MM.1S (cell line): Measurements from ENCODE around the gene EMX2.

Experiments
- DNase-seq: peaks from one replicate; pipeline ENCODE4 v3.0.0-alpha.2; 2015
- H2AFZ ChIP-seq: fragments of 300-600 bp; sonication (generic); 2 replicates; pipeline ENCODE4 v1.6.0; 2016; ENCODE audit warnings: antibody characterized with exemption, low read length
- H3F3A ChIP-seq: fragments of 300-600 bp; sonication (generic); 2 replicates; pipeline ENCODE4 v1.6.1; 2016; ENCODE audit warnings: mild to moderate bottlenecking, antibody characterized with exemption, low read length, moderate library complexity, mixed read lengths; ENCODE audit not compliant: insufficient read depth
- H3K27ac ChIP-seq: fragments of 300-600 bp; sonication (generic); 2 replicates; pipeline ENCODE4 v1.5.1; 2016; ENCODE audit warnings: mild to moderate bottlenecking, low read length
- H3K27me3 ChIP-seq: fragments of 300-600 bp; sonication (generic); replicated peaks from 2 replicates; pipeline ENCODE4 v1.6.0; 2016; ENCODE audit warnings: low read length; ENCODE audit not compliant: insufficient read depth
- H3K36me3 ChIP-seq: fragments of 300-600 bp; sonication (generic); replicated peaks from 2 replicates; pipeline ENCODE4 v1.6.1; 2016; ENCODE audit warnings: mild to moderate bottlenecking, low read length, mixed read lengths; ENCODE audit not compliant: insufficient read depth
- H3K4me1 ChIP-seq: fragments of 300-600 bp; sonication (generic); 2 replicates; pipeline ENCODE4 v1.6.1; 2016; ENCODE audit warnings: low read length, mixed read lengths
- H3K4me2 ChIP-seq: fragments of 300-600 bp; sonication (generic); 2 replicates; pipeline ENCODE4 v1.6.0; 2016; ENCODE audit warnings: low read depth, low read length
- H3K4me3 ChIP-seq: fragments of 300-600 bp; sonication (generic); 2 replicates; pipeline ENCODE4 v1.5.1; 2016; ENCODE audit warnings: low read length, mixed read lengths
- H3K79me2 ChIP-seq: fragments of 300-600 bp; sonication (generic); 2 replicates; pipeline ENCODE4 v1.6.1; 2016; ENCODE audit warnings: mixed run types, low read length, mixed read lengths
- H3K9ac ChIP-seq: fragments of 300-600 bp; sonication (generic); 2 replicates; pipeline ENCODE4 v1.6.1; 2016; ENCODE audit warnings: low read length, mixed read lengths
- H3K9me2 ChIP-seq: fragments of 300-600 bp; sonication (generic); replicated peaks from 2 replicates; pipeline ENCODE4 v1.6.1; 2016; ENCODE audit warnings: mild to moderate bottlenecking, low read length, mixed read lengths; ENCODE audit not compliant: insufficient read depth
- H3K9me3 ChIP-seq: fragments of 300-600 bp; sonication (generic); replicated peaks from 2 replicates; pipeline ENCODE4 v1.6.1; 2016; ENCODE audit warnings: mild to moderate bottlenecking, low read length, mixed read lengths; ENCODE audit not compliant: insufficient read depth
- H4K20me1 ChIP-seq: fragments of 300-600 bp; sonication (generic); 2 replicates; pipeline ENCODE4 v1.6.1; 2016; ENCODE audit warnings: mild to moderate bottlenecking, low read length, moderate library complexity, mixed read lengths; ENCODE audit not compliant: insufficient read depth
- EZH2 ChIP-seq: fragments of 300-600 bp; sonication (generic); optimal IDR thresholded peaks from 2 replicates; pipeline ENCODE3; 2017; ENCODE audit warnings: low read depth, mild to moderate bottlenecking, antibody characterized with exemption, low read length, mixed read lengths
- EZH2phosphoT487 ChIP-seq: fragments of 300-600 bp; sonication (generic); IDR thresholded peaks from 2 replicates; pipeline ENCODE4 v1.6.1; 2018; ENCODE audit warnings: antibody characterized with exemption, low read length
- TF ChIP-seq, protein P1 (sequence below): fragments of 300-600 bp; sonication (generic); IDR thresholded peaks from 2 replicates; pipeline ENCODE4 v1.5.1; 2016; ENCODE audit warnings: antibody characterized with exemption, low read length, mixed read lengths

Gene EMX2

GRCh38 chr10:117537904-117538524, 4.5 kb upstream of the EMX2 start:
- H3K4me2 ChIP-seq, result peak overlapping the region; percentile 76
- no peaks in the 10 kb centered on the region for H3K9me3 ChIP-seq
- H3K27me3 ChIP-seq, result peaks cover 22% of the 10 kb centered on the region
- no peak for DNase-seq
- no peaks in the 10 kb centered on the region for H3K36me3 ChIP-seq
- TF ChIP-seq EZH2 (no peak), EZH2phosphoT487 (no peak)
- TF ChIP-seq, protein P1, sequence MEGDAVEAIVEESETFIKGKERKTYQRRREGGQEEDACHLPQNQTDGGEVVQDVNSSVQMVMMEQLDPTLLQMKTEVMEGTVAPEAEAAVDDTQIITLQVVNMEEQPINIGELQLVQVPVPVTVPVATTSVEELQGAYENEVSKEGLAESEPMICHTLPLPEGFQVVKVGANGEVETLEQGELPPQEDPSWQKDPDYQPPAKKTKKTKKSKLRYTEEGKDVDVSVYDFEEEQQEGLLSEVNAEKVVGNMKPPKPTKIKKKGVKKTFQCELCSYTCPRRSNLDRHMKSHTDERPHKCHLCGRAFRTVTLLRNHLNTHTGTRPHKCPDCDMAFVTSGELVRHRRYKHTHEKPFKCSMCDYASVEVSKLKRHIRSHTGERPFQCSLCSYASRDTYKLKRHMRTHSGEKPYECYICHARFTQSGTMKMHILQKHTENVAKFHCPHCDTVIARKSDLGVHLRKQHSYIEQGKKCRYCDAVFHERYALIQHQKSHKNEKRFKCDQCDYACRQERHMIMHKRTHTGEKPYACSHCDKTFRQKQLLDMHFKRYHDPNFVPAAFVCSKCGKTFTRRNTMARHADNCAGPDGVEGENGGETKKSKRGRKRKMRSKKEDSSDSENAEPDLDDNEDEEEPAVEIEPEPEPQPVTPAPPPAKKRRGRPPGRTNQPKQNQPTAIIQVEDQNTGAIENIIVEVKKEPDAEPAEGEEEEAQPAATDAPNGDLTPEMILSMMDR, result no peak
- H3K9ac ChIP-seq, result no peak overlapping the region
- peak overlapping the region; percentile 17; the same call in 1 of the 2 replicates for H3K4me3 ChIP-seq
- no peaks in the 10 kb centered on the region for H3K79me2 ChIP-seq
- peak overlapping the region; percentile 61 for H2AFZ ChIP-seq
- no peaks in the 10 kb centered on the region for H3F3A ChIP-seq
- no peaks in the 10 kb centered on the region for H3K9me2 ChIP-seq
- no peaks in the 10 kb centered on the region for H3K4me1 ChIP-seq
- no peaks in the 10 kb centered on the region for H4K20me1 ChIP-seq
- H3K27ac ChIP-seq, result no peak overlapping the region

GRCh38 chr10:117539361-117539773, 3.2 kb upstream of the EMX2 start:
- H3K4me1 ChIP-seq, result no peaks in the 10 kb centered on the region
- H3K4me3 ChIP-seq, result no peak overlapping the region
- H3K4me2 ChIP-seq, result no peak overlapping the region
- no peaks in the 10 kb centered on the region for H3K9me3 ChIP-seq
- no peaks in the 10 kb centered on the region for H3K79me2 ChIP-seq
- TF ChIP-seq EZH2phosphoT487 (no peak), EZH2 (no peak)
- TF ChIP-seq, protein P1, result no peak
- H3K27ac ChIP-seq, result no peak overlapping the region
- DNase-seq, result no peak
- no peaks in the 10 kb centered on the region for H3K36me3 ChIP-seq
- no peaks in the 10 kb centered on the region for H3F3A ChIP-seq
- H3K27me3 ChIP-seq, result peaks cover 22% of the 10 kb centered on the region
- no peaks in the 10 kb centered on the region for H3K9me2 ChIP-seq
- H3K9ac ChIP-seq, result no peak overlapping the region
- no peak overlapping the region for H2AFZ ChIP-seq
- no peaks in the 10 kb centered on the region for H4K20me1 ChIP-seq

DNA sequence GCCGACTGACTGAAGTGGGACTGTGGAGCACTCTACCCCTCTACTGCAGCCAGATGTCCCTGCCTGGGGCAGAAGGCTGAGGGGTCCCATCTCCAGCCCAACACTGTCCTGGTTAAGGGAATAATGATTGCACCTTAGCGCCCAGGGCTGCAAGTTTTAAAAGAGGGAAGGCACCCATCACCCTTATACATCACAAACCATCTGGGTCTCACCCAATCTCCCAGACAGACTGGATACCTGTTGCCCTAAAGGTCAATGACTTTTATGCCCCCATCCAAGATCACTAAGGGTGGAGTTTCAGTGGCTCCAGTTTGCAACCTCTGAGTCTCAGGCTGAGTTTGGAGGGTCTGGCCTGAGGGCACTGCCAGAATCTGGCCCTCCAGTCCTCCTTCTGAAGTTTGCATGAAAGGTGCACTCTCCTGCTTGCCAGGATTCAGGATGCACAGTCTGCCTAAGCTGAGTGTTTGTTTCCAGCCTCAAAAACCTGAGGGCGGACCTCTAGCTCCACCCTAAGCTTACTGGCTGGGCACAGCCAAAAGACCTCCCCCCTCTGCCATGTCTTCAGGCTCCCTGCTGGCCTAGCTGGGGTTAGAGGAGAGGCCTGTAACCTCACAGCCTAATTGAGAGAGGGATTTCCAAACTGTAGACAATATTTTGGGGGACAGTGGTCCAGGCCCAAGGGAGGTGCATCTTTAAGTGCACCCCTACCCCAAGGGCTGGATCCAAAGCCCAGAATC, 2.5 kb upstream of the EMX2 start:
- H3K4me2 ChIP-seq, result no peak overlapping the region
- H3K4me3 ChIP-seq, result no peak overlapping the region
- H3K4me1 ChIP-seq, result no peaks in the 10 kb centered on the region
- TF ChIP-seq, protein P1, result no peak
- TF ChIP-seq EZH2phosphoT487 (no peak), EZH2 (no peak)
- no peak for DNase-seq
- no peaks in the 10 kb centered on the region for H3K9me3 ChIP-seq
- no peak overlapping the region for H2AFZ ChIP-seq
- no peak overlapping the region for H3K9ac ChIP-seq
- H3K27me3 ChIP-seq, result peaks cover 22% of the 10 kb centered on the region
- no peaks in the 10 kb centered on the region for H3F3A ChIP-seq
- H4K20me1 ChIP-seq, result no peaks in the 10 kb centered on the region
- no peaks in the 10 kb centered on the region for H3K36me3 ChIP-seq
- no peak overlapping the region for H3K27ac ChIP-seq
- H3K79me2 ChIP-seq, result no peaks in the 10 kb centered on the region
- H3K9me2 ChIP-seq, result no peaks in the 10 kb centered on the region
